ENCODE results near the gene SLC9A1. TPM values are rescaled to one million over a fixed set of nuclear protein-coding genes. Genes with fewer than 3 reads are reported as not detected.

Gene SLC9A1
- total RNA-seq, 2 donors from 2014 or later = 22.9 to 30.4 TPM

DNA sequence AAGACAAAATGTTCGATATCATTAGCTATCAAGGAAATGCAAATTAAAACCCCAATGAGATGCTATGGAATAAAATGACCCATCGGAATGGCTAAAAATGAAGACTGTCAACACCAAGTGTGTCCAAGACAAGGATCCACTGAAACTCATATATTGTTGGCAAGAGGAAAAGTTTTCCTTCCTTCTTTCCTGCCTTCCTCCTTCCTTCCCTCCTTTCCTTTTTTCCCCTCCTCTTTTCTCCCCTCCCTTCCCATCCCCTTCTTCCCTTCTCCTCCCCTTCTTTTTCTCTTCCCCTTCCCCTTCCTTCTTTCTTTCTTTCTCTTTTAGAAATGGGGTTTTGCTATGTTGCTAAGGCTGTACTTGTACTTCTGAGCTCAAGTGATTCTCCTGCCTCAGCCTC, 78.1 kb downstream of the SLC9A1 start:
- H3K4me3 ChIP-seq = no peak overlapping the region
- TF ChIP-seq POLR2AphosphoS5 (IDR thresholded peaks at IDR 0.05) (no peak), POLR2A (IDR thresholded peaks at IDR 0.05) (no peak), CTCF (IDR thresholded peaks at IDR 0.05) (no peak)
- 88% methylated on average over 2 of the region's 2 CpGs for WGBS
- H3K27me3 ChIP-seq (replicated peaks; ENCODE audit: insufficient read depth) = no peaks in the 10 kb centered on the region
- no peaks in the 10 kb centered on the region for H3K9me3 ChIP-seq
- no peak for DNase-seq (ENCODE audit: low spot score)
- H3K27ac ChIP-seq = no peak overlapping the region
- intact Hi-C loops (cut with DNase I) = no loop called here
- H3K4me1 ChIP-seq (replicated peaks) = no peaks in the 10 kb centered on the region
- no peaks in the 10 kb centered on the region for H3K36me3 ChIP-seq

GRCh38 chr1:27074175-27074780, 80.6 kb downstream of the SLC9A1 start:
- no peak for TF ChIP-seq CTCF (IDR thresholded peaks at IDR 0.05)
- TF ChIP-seq POLR2AphosphoS5 (IDR thresholded peaks at IDR 0.05) = no peak
- no peak for TF ChIP-seq POLR2A (IDR thresholded peaks at IDR 0.05)
- no peaks in the 10 kb centered on the region for H3K9me3 ChIP-seq
- no peak overlapping the region for H3K4me3 ChIP-seq
- 77% methylated on average over 3 of the region's 3 CpGs for WGBS
- H3K36me3 ChIP-seq = no peaks in the 10 kb centered on the region
- intact Hi-C loops (cut with DNase I) = no loop called here
- DNase-seq (ENCODE audit: low spot score) = no peak
- H3K27me3 ChIP-seq (replicated peaks; ENCODE audit: insufficient read depth) = no peaks in the 10 kb centered on the region
- no peaks in the 10 kb centered on the region for H3K4me1 ChIP-seq (replicated peaks)
- no peak overlapping the region for H3K27ac ChIP-seq

DNA sequence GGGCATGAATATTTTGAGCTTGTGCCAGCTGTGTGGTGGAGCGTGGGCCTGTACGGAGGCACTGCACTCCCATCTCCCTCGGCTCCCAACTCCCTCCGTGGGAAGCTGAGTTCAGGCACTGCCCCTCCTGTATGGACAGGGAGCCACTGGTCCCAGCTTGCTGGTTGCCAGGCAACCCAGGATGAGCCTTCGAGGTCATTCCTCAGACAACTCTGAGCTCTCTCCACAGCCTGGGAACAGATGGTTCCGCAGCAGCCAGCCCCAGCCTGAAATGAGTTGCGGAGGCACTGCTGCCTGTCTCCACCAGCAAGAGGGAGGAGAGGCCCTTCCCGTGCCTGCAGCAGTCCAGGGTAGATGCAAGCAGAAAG, 83.9 kb downstream of the SLC9A1 start:
- Histone ChIP-seq H3K4me1 (replicated peaks) (no peaks in the 10 kb centered on the region), H3K36me3 (no peaks in the 10 kb centered on the region), H3K27ac (no peak overlapping the region), H3K27me3 (replicated peaks; ENCODE audit: insufficient read depth) (no peaks in the 10 kb centered on the region), H3K9me3 (no peaks in the 10 kb centered on the region), H3K4me3 (no peak overlapping the region)
- 32% methylated on average over 7 of the region's 8 CpGs for WGBS
- TF ChIP-seq CTCF (IDR thresholded peaks at IDR 0.05) (no peak), POLR2A (IDR thresholded peaks at IDR 0.05) (no peak), POLR2AphosphoS5 (IDR thresholded peaks at IDR 0.05) (no peak)
- DNase-seq (ENCODE audit: low spot score) = no peak
- intact Hi-C loops (cut with DNase I) = no loop called here

DNA sequence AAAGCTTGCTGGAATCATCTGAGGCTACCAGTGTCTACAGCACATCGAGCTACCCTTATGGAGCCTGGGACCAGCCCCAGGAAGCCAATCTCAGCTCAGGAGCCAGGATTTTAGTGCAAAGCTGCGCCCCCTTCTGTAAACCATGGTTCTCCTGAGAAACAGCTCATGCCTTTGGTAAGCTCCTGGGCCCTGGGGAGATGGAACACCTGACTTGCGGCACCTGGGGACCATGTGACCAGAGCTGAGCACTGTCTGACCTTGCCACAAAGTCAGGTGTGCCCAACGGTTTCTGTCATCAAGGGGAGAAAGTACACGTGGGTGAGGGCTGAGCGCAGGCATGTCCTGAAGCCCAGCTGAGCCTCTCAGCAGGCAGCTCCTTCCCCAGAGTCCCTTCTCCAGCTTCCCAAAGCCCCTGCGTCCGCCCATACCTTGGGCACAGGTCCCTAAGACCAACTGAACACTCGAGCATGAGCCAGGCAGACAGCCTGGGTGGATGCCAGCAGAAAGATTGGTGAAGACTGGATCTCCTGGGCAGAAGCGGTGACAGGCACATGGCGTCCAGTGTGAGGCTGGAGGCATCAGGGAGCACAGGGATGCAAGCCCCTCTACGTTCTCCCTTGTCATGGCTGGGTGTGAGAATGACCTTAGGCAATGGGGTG, 84.4 kb downstream of the SLC9A1 start:
- TF ChIP-seq POLR2A (IDR thresholded peaks at IDR 0.05) (no peak), POLR2AphosphoS5 (IDR thresholded peaks at IDR 0.05) (no peak), CTCF (IDR thresholded peaks at IDR 0.05) (no peak)
- Histone ChIP-seq H3K27me3 (replicated peaks; ENCODE audit: insufficient read depth) (no peaks in the 10 kb centered on the region), H3K9me3 (no peaks in the 10 kb centered on the region), H3K4me1 (replicated peaks) (no peaks in the 10 kb centered on the region), H3K27ac (no peak overlapping the region), H3K4me3 (no peak overlapping the region), H3K36me3 (no peaks in the 10 kb centered on the region)
- DNase-seq (ENCODE audit: low spot score) = no peak
- intact Hi-C loops (cut with DNase I) = no loop called here
- 53% methylated on average over 12 of the region's 12 CpGs for WGBS

DNA sequence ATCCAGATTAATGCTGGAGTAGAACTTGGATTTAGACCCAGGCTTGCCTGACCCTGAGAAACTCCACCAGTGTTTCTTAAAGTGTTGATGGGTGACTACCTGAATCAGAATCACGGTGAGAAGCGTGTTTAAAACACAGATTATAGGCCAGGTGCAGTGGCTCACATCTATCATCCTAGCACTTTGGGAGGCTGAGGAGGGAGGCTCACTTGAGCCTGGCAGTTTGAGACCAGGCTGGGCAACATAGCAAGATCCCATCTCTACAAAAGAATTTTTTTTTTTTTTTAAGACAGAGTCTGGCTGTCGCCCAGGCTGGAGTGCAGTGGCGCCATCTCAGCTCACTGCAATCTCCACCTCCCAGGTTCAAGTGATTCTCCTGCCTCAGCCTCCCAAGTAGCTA, 86.0 kb downstream of the SLC9A1 start:
- Histone ChIP-seq H3K9me3 (no peaks in the 10 kb centered on the region), H3K27me3 (replicated peaks; ENCODE audit: insufficient read depth) (no peaks in the 10 kb centered on the region), H3K4me1 (replicated peaks) (no peaks in the 10 kb centered on the region), H3K36me3 (no peaks in the 10 kb centered on the region), H3K27ac (no peak overlapping the region), H3K4me3 (no peak overlapping the region)
- WGBS = 97% methylated on average over 4 of the region's 4 CpGs
- intact Hi-C loops (cut with DNase I) = no loop called here
- no peak for TF ChIP-seq CTCF (IDR thresholded peaks at IDR 0.05)
- TF ChIP-seq POLR2AphosphoS5 (IDR thresholded peaks at IDR 0.05) = no peak
- no peak for TF ChIP-seq POLR2A (IDR thresholded peaks at IDR 0.05)
- no peak for DNase-seq (ENCODE audit: low spot score)
